Measurements from ENCODE around the gene PRR5L. TPM values are rescaled to one million over a fixed set of nuclear protein-coding genes. Genes with fewer than 3 reads are reported as not detected.

PRR5L gene
- total and polyA plus RNA-seq, 2 donors = 3.6 to 18.8 TPM

GRCh38 chr11:36452236-36452940 lies 156.3 kb downstream of the PRR5L start:
- Histone ChIP-seq H3K4me1 (ENCODE audit: insufficient read depth) (no peaks in the 10 kb centered on the region), H3K4me3 (ENCODE audit: low read depth, low read length) (no peak overlapping the region), H3K36me3 (ENCODE audit: insufficient read depth) (no peaks in the 10 kb centered on the region), H3K27ac (ENCODE audit: low read depth) (no peak overlapping the region)
- 58% methylated on average over 5 of the region's 5 CpGs for WGBS
- no peak for DNase-seq (ENCODE audit: extremely low spot score)

- H3K4me1 ChIP-seq (ENCODE audit: insufficient read depth) = no peaks in the 10 kb centered on the region
- no peak overlapping the region for H3K27ac ChIP-seq (ENCODE audit: low read depth)
- DNase-seq (ENCODE audit: extremely low spot score) = no peak
- 35% methylated on average over 1 of the region's 1 CpG for WGBS
- no peaks in the 10 kb centered on the region for H3K36me3 ChIP-seq (ENCODE audit: insufficient read depth)
- no peak overlapping the region for H3K4me3 ChIP-seq (ENCODE audit: low read depth, low read length)
These were observed 156.9 kb downstream of the PRR5L start for GRCh38 chr11:36452961-36453360.

- Histone ChIP-seq H3K4me1 (ENCODE audit: insufficient read depth) (no peaks in the 10 kb centered on the region), H3K27ac (ENCODE audit: low read depth) (no peak overlapping the region), H3K4me3 (ENCODE audit: low read depth, low read length) (no peak overlapping the region), H3K36me3 (ENCODE audit: insufficient read depth) (no peaks in the 10 kb centered on the region)
- 83% methylated on average over 3 of the region's 3 CpGs for WGBS
- DNase-seq (ENCODE audit: extremely low spot score) = no peak
These were observed 157.6 kb downstream of the PRR5L start for GRCh38 chr11:36453678-36454077.

- 92% methylated on average over 18 of the region's 18 CpGs for WGBS
- Histone ChIP-seq H3K4me1 (ENCODE audit: insufficient read depth) (no peaks in the 10 kb centered on the region), H3K36me3 (ENCODE audit: insufficient read depth) (no peaks in the 10 kb centered on the region), H3K27ac (ENCODE audit: low read depth) (no peak overlapping the region), H3K4me3 (ENCODE audit: low read depth, low read length) (no peak overlapping the region)
- DNase-seq (ENCODE audit: extremely low spot score) = no peak
These were observed 158.5 kb downstream of the PRR5L start for GRCh38 chr11:36454551-36454940.

- Histone ChIP-seq H3K4me3 (ENCODE audit: low read depth, low read length) (no peak overlapping the region), H3K4me1 (ENCODE audit: insufficient read depth) (no peaks in the 10 kb centered on the region), H3K36me3 (ENCODE audit: insufficient read depth) (no peaks in the 10 kb centered on the region), H3K27ac (ENCODE audit: low read depth) (peak overlapping the region; percentile 40)
- DNase-seq (ENCODE audit: extremely low spot score) = no peak
- 81% methylated on average over 17 of the region's 17 CpGs for WGBS
These were observed 159.0 kb downstream of the PRR5L start for GRCh38 chr11:36454941-36455631.

GRCh38 chr11:36455658-36456111 lies 159.6 kb downstream of the PRR5L start:
- no peak for DNase-seq (ENCODE audit: extremely low spot score)
- Histone ChIP-seq H3K27ac (ENCODE audit: low read depth) (peak overlapping the region; percentile 40), H3K4me1 (ENCODE audit: insufficient read depth) (no peaks in the 10 kb centered on the region), H3K4me3 (ENCODE audit: low read depth, low read length) (no peak overlapping the region), H3K36me3 (ENCODE audit: insufficient read depth) (no peaks in the 10 kb centered on the region)
- WGBS = 42% methylated on average over 11 of the region's 11 CpGs

GRCh38 chr11:36456156-36456555 lies 160.1 kb downstream of the PRR5L start:
- DNase-seq (ENCODE audit: extremely low spot score) = no peak
- Histone ChIP-seq H3K4me1 (ENCODE audit: insufficient read depth) (no peaks in the 10 kb centered on the region), H3K36me3 (ENCODE audit: insufficient read depth) (no peaks in the 10 kb centered on the region), H3K4me3 (ENCODE audit: low read depth, low read length) (no peak overlapping the region), H3K27ac (ENCODE audit: low read depth) (peak overlapping the region; percentile 55)
- WGBS = 67% methylated on average over 6 of the region's 6 CpGs

- no peak overlapping the region for H3K27ac ChIP-seq (ENCODE audit: low read depth)
- 75% methylated on average over 8 of the region's 8 CpGs for WGBS
- no peaks in the 10 kb centered on the region for H3K4me1 ChIP-seq (ENCODE audit: insufficient read depth)
- DNase-seq (ENCODE audit: extremely low spot score) = no peak
- H3K4me3 ChIP-seq (ENCODE audit: low read depth, low read length) = no peak overlapping the region
- H3K36me3 ChIP-seq (ENCODE audit: insufficient read depth) = no peaks in the 10 kb centered on the region
These were observed 162.2 kb downstream of the PRR5L start for GRCh38 chr11:36458129-36458915.

GRCh38 chr11:36459046-36459445 lies 163.0 kb downstream of the PRR5L start:
- Histone ChIP-seq H3K4me1 (ENCODE audit: insufficient read depth) (no peaks in the 10 kb centered on the region), H3K27ac (ENCODE audit: low read depth) (no peak overlapping the region), H3K36me3 (ENCODE audit: insufficient read depth) (no peaks in the 10 kb centered on the region), H3K4me3 (ENCODE audit: low read depth, low read length) (no peak overlapping the region)
- WGBS = 85% methylated on average over 7 of the region's 7 CpGs
- no peak for DNase-seq (ENCODE audit: extremely low spot score)

- Histone ChIP-seq H3K36me3 (ENCODE audit: insufficient read depth) (no peaks in the 10 kb centered on the region), H3K4me3 (ENCODE audit: low read depth, low read length) (no peak overlapping the region), H3K27ac (ENCODE audit: low read depth) (no peak overlapping the region), H3K4me1 (ENCODE audit: insufficient read depth) (no peaks in the 10 kb centered on the region)
- no peak for DNase-seq (ENCODE audit: extremely low spot score)
- 70% methylated on average over 10 of the region's 10 CpGs for WGBS
These were observed 164.1 kb downstream of the PRR5L start for GRCh38 chr11:36460220-36460619.

- 97% methylated on average over 15 of the region's 15 CpGs for WGBS
- Histone ChIP-seq H3K36me3 (ENCODE audit: insufficient read depth) (no peaks in the 10 kb centered on the region), H3K4me3 (ENCODE audit: low read depth, low read length) (no peak overlapping the region), H3K27ac (ENCODE audit: low read depth) (no peak overlapping the region), H3K4me1 (ENCODE audit: insufficient read depth) (no peaks in the 10 kb centered on the region)
- DNase-seq (ENCODE audit: extremely low spot score) = no peak
These were observed 166.2 kb downstream of the PRR5L start for GRCh38 chr11:36462321-36462720.

GRCh38 chr11:36463781-36464180 lies 167.7 kb downstream of the PRR5L start:
- WGBS = 45% methylated on average over 3 of the region's 3 CpGs
- no peak for DNase-seq (ENCODE audit: extremely low spot score)

GRCh38 chr11:36464720-36465119 lies 168.6 kb downstream of the PRR5L start:
- DNase-seq (ENCODE audit: extremely low spot score) = no peak
- 85% methylated on average over 3 of the region's 3 CpGs for WGBS
- Histone ChIP-seq H3K27ac (ENCODE audit: low read depth) (no peak overlapping the region), H3K4me1 (ENCODE audit: insufficient read depth) (no peaks in the 10 kb centered on the region), H3K36me3 (ENCODE audit: insufficient read depth) (no peaks in the 10 kb centered on the region), H3K4me3 (ENCODE audit: low read depth, low read length) (no peak overlapping the region)

More at GRCh38 chr11:36463781-36464180, 167.7 kb downstream of the PRR5L start:
- Histone ChIP-seq H3K27ac (ENCODE audit: low read depth) (no peak overlapping the region), H3K4me1 (ENCODE audit: insufficient read depth) (no peaks in the 10 kb centered on the region), H3K36me3 (ENCODE audit: insufficient read depth) (no peaks in the 10 kb centered on the region), H3K4me3 (ENCODE audit: low read depth, low read length) (no peak overlapping the region)

Data from urinary bladder (tissue), 4 donors.